HG03457 (cell line): ENCODE data around the gene DISC1.
"Not testable (repeated sequence)": the region's sequence is repeated elsewhere in the genome, so short reads cannot be mapped to it uniquely, and the experiment has no call there.

Source experiments
- ATAC-seq: cut with Tn5 transposase; IDR thresholded peaks from one replicate; pipeline ENCODE4 v1.9.1; 2021; ENCODE audit warnings: moderate number of reproducible peaks; ENCODE audit not compliant: unreplicated experiment

DISC1 gene

GRCh38 chr1:231724041-231724440, 97.5 kb downstream of the DISC1 start:
- ATAC-seq = no peak

- no peak for ATAC-seq
Measured at GRCh38 chr1:231724876-231725647, 98.5 kb downstream of the DISC1 start.

- ATAC-seq = no peak
Measured at GRCh38 chr1:231727171-231727570, 100.6 kb downstream of the DISC1 start.

GRCh38 chr1:231728987-231729386, 102.4 kb downstream of the DISC1 start:
- not testable (repeated sequence) for ATAC-seq

- no peak for ATAC-seq
Measured at GRCh38 chr1:231729544-231729943, 103.0 kb downstream of the DISC1 start.

- no peak for ATAC-seq
Measured at GRCh38 chr1:231731268-231731667, 104.7 kb downstream of the DISC1 start.

GRCh38 chr1:231733063-231733462, 106.5 kb downstream of the DISC1 start:
- no peak for ATAC-seq

- ATAC-seq = no peak
Measured at GRCh38 chr1:231733672-231734071, 107.1 kb downstream of the DISC1 start.

GRCh38 chr1:231734417-231734816, 107.8 kb downstream of the DISC1 start:
- no peak for ATAC-seq

- no peak for ATAC-seq
Measured at GRCh38 chr1:231735411-231735810, 108.8 kb downstream of the DISC1 start.

GRCh38 chr1:231735941-231736340, 109.4 kb downstream of the DISC1 start:
- no peak for ATAC-seq

GRCh38 chr1:231736464-231736863, 109.9 kb downstream of the DISC1 start:
- no peak for ATAC-seq

- ATAC-seq = no peak
Measured at GRCh38 chr1:231738554-231738953, 112.0 kb downstream of the DISC1 start.

- no peak for ATAC-seq
Measured at GRCh38 chr1:231743966-231744365, 117.4 kb downstream of the DISC1 start.

- no peak for ATAC-seq
Measured at GRCh38 chr1:231748760-231749415, 122.3 kb downstream of the DISC1 start.

GRCh38 chr1:231750296-231750695, 123.7 kb downstream of the DISC1 start:
- ATAC-seq = no peak

- ATAC-seq = no peak
Measured at GRCh38 chr1:231750818-231751362, 124.3 kb downstream of the DISC1 start.

- no peak for ATAC-seq
Measured at GRCh38 chr1:231751415-231751814, 124.8 kb downstream of the DISC1 start.

- ATAC-seq = no peak
Measured at GRCh38 chr1:231753313-231753712, 126.7 kb downstream of the DISC1 start.

GRCh38 chr1:231757101-231757404, 130.5 kb downstream of the DISC1 start:
- peak; percentile 25 for ATAC-seq

GRCh38 chr1:231757759-231758158, 131.2 kb downstream of the DISC1 start:
- no peak for ATAC-seq

- no peak for ATAC-seq
Measured at GRCh38 chr1:231761252-231761651, 134.7 kb downstream of the DISC1 start.
